T-cell (primary cell): ENCODE results near the gene MAP2K5. TPM values are rescaled to one million over a fixed set of nuclear protein-coding genes. Genes with fewer than 3 reads are reported as not detected.

Experiments
- ATAC-seq, 4 experiments: fragments of 200-7000 bp in 3 of 4; fragments of 150-1000 bp in 1 of 4; cut with Tn5 transposase; replicated peaks in 1 of 4; 1 replicate in 3 of 4; 2 replicates in 1 of 4; pipeline ENCODE4 v1.10.0; 2021; ENCODE audit warnings: moderate library complexity in 3 of 4, mild to moderate bottlenecking in 2 of 4, moderate number of reproducible peaks in 1 of 4
- CTCF ChIA-PET, 2 donors: fragments of 300-600 bp; sonication (Branson Sonifier 250); formaldehyde crosslinking; loops; one replicate each; lab custom pipeline; 2022; ENCODE audit warnings: antibody characterized with exemption in 2 of 2; lab: Charles Lee
- POLR2A ChIA-PET, 2 donors: fragments of 300-600 bp; sonication (Branson Sonifier 250); formaldehyde crosslinking; loops; one replicate each; lab custom pipeline; 2022; ENCODE audit warnings: antibody characterized with exemption in 2 of 2; lab: Charles Lee
- DNase-seq, 35 experiments: peaks; one replicate each; pipeline versions ENCODE4 v3.0.0 to v3.0.0-alpha.2; 2013 to 2023
- H3K27ac ChIP-seq: one replicate; pipeline ENCODE4 v1.5.1; 2013; ENCODE audit warnings: low read length
- H3K27me3 ChIP-seq, 2 experiments: replicated peaks in 1 of 2; 1 replicate in 1 of 2; 2 replicates in 1 of 2; pipeline versions ENCODE4 v1.6.1 to v1.7.0; 2013; ENCODE audit warnings: low read length in 1 of 2, mixed read lengths in 1 of 2; ENCODE audit not compliant: control insufficient read depth in 2 of 2, insufficient read depth in 2 of 2; ENCODE audit errors: extremely low read depth in 1 of 2
- H3K36me3 ChIP-seq, 2 donors: 1 replicate in 1 of 2; 2 replicates in 1 of 2; pipeline versions ENCODE4 v1.6.1 to v1.7.0; 2013; ENCODE audit warnings: low read length in 1 of 2; ENCODE audit not compliant: control insufficient read depth in 2 of 2, insufficient read depth in 1 of 2; ENCODE audit errors: extremely low read depth in 1 of 2
- H3K4me1 ChIP-seq, 2 experiments: 1 replicate in 1 of 2; 2 replicates in 1 of 2; pipeline versions ENCODE4 v1.6.1 to v1.7.0; 2013; ENCODE audit warnings: low read length in 2 of 2, mixed read lengths in 1 of 2; ENCODE audit not compliant: insufficient read depth in 2 of 2, control insufficient read depth in 1 of 2; ENCODE audit errors: extremely low read depth in 1 of 2
- H3K4me3 ChIP-seq, 2 donors: 1 replicate in 1 of 2; 2 replicates in 1 of 2; pipeline versions ENCODE4 v1.5.1 to v1.7.0; 2013; ENCODE audit warnings: mild to moderate bottlenecking in 2 of 2, low read length in 1 of 2, moderate library complexity in 1 of 2; ENCODE audit not compliant: control insufficient read depth in 1 of 2; ENCODE audit errors: extremely low read depth in 1 of 2
- H3K9me3 ChIP-seq: 2 replicates; pipeline ENCODE4 v1.7.0; 2013
- H3K27ac Mint-ChIP-seq, 2 donors: one replicate each; pipeline ENCODE4 v1.8.0; 2020 to 2021; ENCODE audit warnings: mild to moderate bottlenecking in 2 of 2, mixed read lengths in 2 of 2
- H3K27me3 Mint-ChIP-seq, 2 donors: one replicate each; pipeline ENCODE4 v1.8.0; 2021 to 2022; ENCODE audit warnings: mixed read lengths in 2 of 2
- H3K36me3 Mint-ChIP-seq: one replicate; pipeline ENCODE4 v1.8.0; 2021; ENCODE audit warnings: mixed read lengths
- H3K4me1 Mint-ChIP-seq, 3 donors: one replicate each; pipeline ENCODE4 v1.8.0; 2020 to 2022; ENCODE audit warnings: mixed read lengths in 3 of 3, mild to moderate bottlenecking in 1 of 3
- H3K4me3 Mint-ChIP-seq, 3 donors: one replicate each; pipeline ENCODE4 v1.8.0; 2020 to 2022; ENCODE audit warnings: mild to moderate bottlenecking in 3 of 3, mixed read lengths in 3 of 3, moderate library complexity in 3 of 3
- H3K9me3 Mint-ChIP-seq, 3 donors: one replicate each; pipeline ENCODE4 v1.8.0; 2020 to 2022; ENCODE audit warnings: mixed read lengths in 3 of 3
- WGBS: methylation state at CpG from one replicate; pipeline ENCODE4 v1.1.5; 2013; ENCODE audit warnings: missing lambda C conversion rate; ENCODE audit not compliant: insufficient coverage; 5-methylcytosine and 5-hydroxymethylcytosine counted together
- total RNA-seq, 35 experiments: library from RNA in 6 of 35; stranded (reverse) in 6 of 35; fragments of 120-200 nt in 1 of 35; gene quantifications; one replicate each; pipeline versions ENCODE4 v1.2.1 to v1.2.4 and lab custom pipeline; 2013 to 2026

The MAP2K5 gene
- total RNA-seq, 5 donors from 2014 or later (not counting 1 experiment from before 2014, with no cell fraction given) = 24.5 to 35.5 (median 28.5) TPM

DNA sequence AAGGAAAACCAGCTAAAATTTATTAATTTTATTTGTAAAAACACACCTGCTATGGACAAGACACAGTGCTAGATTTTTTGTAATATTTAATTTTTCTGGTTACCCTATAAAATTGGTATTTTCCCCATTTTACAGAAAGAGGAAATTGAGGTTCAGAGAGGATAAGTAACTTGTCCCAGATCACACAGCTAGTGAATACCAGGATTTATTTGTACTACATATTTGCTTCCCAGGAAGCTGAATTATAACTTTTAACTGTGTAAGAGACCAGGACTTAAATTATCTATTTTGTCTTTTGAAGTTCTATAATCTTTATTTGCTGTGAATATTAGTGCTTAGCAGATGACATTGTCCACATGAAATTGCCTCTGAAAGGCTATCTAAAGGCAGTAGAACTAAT lies 49.7 kb downstream of the MAP2K5 start:
- Mint-ChIP-seq H3K4me1 (peaks cover 0 to 7% (median 0%) of the 10 kb centered on the region in 3 donors), H3K9me3 (no peaks in the 10 kb centered on the region), H3K27me3 (no peaks in the 10 kb centered on the region), H3K4me3 (no peak overlapping the region), H3K27ac (no peak overlapping the region), H3K36me3 (peaks cover 44% of the 10 kb centered on the region)
- H3K4me1 ChIP-seq = no peaks in the 10 kb centered on the region
- CTCF ChIA-PET = interaction anchor here in 1 of 2 donors (0.8 kb wide), 1 partner anchor 91 kb away, joined by 3 read pairs; no protein-coding TSS in a partner anchor
- POLR2A ChIA-PET = no interaction called here
- H3K9me3 ChIP-seq = no peaks in the 10 kb centered on the region
- ATAC-seq (no peak), DNase-seq (no peak)
- H3K27me3 ChIP-seq = no peaks in the 10 kb centered on the region
- peaks cover 9 to 32% of the 10 kb centered on the region in 2 donors for H3K36me3 ChIP-seq
- no peak overlapping the region for H3K4me3 ChIP-seq
- H3K27ac ChIP-seq = no peak overlapping the region

GRCh38 chr15:67593562-67593961 lies 51.1 kb downstream of the MAP2K5 start:
- Mint-ChIP-seq H3K4me3 (no peak overlapping the region), H3K9me3 (no peaks in the 10 kb centered on the region), H3K36me3 (peaks cover 37% of the 10 kb centered on the region), H3K27me3 (no peaks in the 10 kb centered on the region), H3K27ac (no peak overlapping the region), H3K4me1 (no peaks in the 10 kb centered on the region)
- no peak overlapping the region for H3K4me3 ChIP-seq
- H3K27ac ChIP-seq = no peak overlapping the region
- peaks cover 9 to 23% of the 10 kb centered on the region in 2 donors for H3K36me3 ChIP-seq
- no peak for ATAC-seq
- ChIA-PET CTCF (no interaction called here), POLR2A (no interaction called here)
- no peak for DNase-seq
- H3K4me1 ChIP-seq = no peaks in the 10 kb centered on the region
- 98% methylated on average over 5 of the region's 6 CpGs for WGBS
- H3K27me3 ChIP-seq = no peaks in the 10 kb centered on the region
- H3K9me3 ChIP-seq = no peaks in the 10 kb centered on the region

DNA sequence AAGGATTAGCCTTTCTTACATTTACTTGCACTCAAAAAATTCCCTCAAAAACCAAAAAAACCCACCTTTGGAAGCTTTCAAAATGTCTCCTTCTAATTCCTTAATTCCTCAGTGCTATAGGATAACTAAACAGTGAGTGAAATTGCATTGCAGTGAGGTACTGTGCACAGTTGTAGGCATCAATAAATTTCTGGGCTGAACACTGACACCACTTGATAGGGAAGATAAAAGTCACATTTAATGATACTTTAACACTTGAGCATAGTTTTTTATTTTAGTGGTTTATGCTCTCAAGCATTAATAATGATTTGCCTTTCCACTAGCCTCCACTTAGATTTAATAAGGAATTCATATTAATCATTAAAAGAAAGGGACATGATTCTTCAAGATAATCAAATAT lies 52.3 kb downstream of the MAP2K5 start:
- ChIA-PET CTCF (no interaction called here), POLR2A (no interaction called here)
- Mint-ChIP-seq H3K27me3 (no peaks in the 10 kb centered on the region), H3K4me3 (no peak overlapping the region), H3K36me3 (peaks cover 40% of the 10 kb centered on the region), H3K27ac (no peak overlapping the region), H3K4me1 (no peaks in the 10 kb centered on the region), H3K9me3 (no peaks in the 10 kb centered on the region)
- Histone ChIP-seq H3K9me3 (no peaks in the 10 kb centered on the region), H3K4me3 (no peak overlapping the region), H3K4me1 (no peaks in the 10 kb centered on the region), H3K27me3 (no peaks in the 10 kb centered on the region), H3K27ac (no peak overlapping the region), H3K36me3 (peaks cover 9 to 15% of the 10 kb centered on the region in 2 donors)
- DNase-seq = no peak
- ATAC-seq = no peak

DNA sequence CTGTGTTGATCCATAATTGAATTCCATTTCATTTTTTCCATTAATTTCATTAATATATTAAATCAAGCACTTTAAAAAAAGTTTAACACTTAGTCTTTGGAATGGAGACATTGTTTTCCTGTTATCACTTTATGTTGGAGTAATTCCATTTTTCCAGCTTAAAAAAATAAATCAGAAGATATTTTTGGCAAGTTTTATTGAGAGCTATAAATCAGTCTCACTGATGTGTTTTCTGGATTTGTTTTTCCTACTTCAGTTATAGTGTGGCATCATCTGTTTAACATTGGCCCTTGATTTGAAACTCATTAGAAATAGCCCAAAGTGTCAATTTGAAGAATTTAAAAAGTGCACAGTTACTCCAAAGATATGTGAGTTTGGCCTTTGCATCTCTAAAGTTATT lies 53.1 kb downstream of the MAP2K5 start:
- no peaks in the 10 kb centered on the region for H3K4me1 ChIP-seq
- Mint-ChIP-seq H3K4me1 (no peaks in the 10 kb centered on the region), H3K4me3 (no peak overlapping the region), H3K9me3 (no peaks in the 10 kb centered on the region), H3K27me3 (no peaks in the 10 kb centered on the region), H3K27ac (no peak overlapping the region), H3K36me3 (peaks cover 45% of the 10 kb centered on the region)
- ATAC-seq (no peak), DNase-seq (no peak)
- ChIA-PET CTCF (no interaction called here), POLR2A (no interaction called here)
- H3K27me3 ChIP-seq = no peaks in the 10 kb centered on the region
- no peak overlapping the region for H3K4me3 ChIP-seq
- H3K36me3 ChIP-seq = peaks cover 9 to 16% of the 10 kb centered on the region in 2 donors
- H3K27ac ChIP-seq = no peak overlapping the region
- H3K9me3 ChIP-seq = no peaks in the 10 kb centered on the region

- no peak overlapping the region for H3K27ac Mint-ChIP-seq
These were observed 58.6 kb downstream of the MAP2K5 start for GRCh38 chr15:67601073-67601472.

DNA sequence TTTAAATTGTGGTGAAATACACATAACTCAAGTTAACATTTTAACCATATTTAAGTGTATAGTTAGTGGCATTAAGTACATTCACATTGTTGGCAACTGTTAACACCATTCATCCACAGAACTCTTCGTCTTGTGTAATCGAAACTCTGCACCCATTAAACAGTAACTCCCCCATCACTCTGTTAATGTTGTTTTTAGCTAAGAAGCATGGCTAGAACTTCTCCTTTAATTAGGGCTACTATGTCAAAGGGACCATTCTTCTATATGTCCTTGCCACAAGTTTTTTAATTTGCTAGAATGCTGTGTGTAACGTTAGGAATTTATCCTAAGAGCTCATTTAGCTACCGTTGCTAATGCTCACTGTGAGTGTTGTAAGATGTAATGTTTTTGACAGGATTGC lies 60.6 kb downstream of the MAP2K5 start:
- Histone ChIP-seq H3K4me3 (no peak overlapping the region), H3K27me3 (no peaks in the 10 kb centered on the region), H3K4me1 (no peaks in the 10 kb centered on the region), H3K9me3 (no peaks in the 10 kb centered on the region), H3K27ac (no peak overlapping the region), H3K36me3 (peaks cover 0 to 16% of the 10 kb centered on the region in 2 donors)
- Mint-ChIP-seq H3K36me3 (peaks cover 46% of the 10 kb centered on the region), H3K4me3 (no peak overlapping the region), H3K27me3 (no peaks in the 10 kb centered on the region), H3K27ac (no peak overlapping the region), H3K4me1 (no peaks in the 10 kb centered on the region), H3K9me3 (no peaks in the 10 kb centered on the region)
- ChIA-PET POLR2A (no interaction called here), CTCF (no interaction called here)
- no CpG with 5 or more reads among the region's 4 CpGs for WGBS
- DNase-seq (no peak), ATAC-seq (no peak)

More at GRCh38 chr15:67601073-67601472, 58.6 kb downstream of the MAP2K5 start:
- DNase-seq = no peak
- no peak for ATAC-seq
- Histone ChIP-seq H3K27ac (no peak overlapping the region), H3K4me3 (no peak overlapping the region), H3K27me3 (no peaks in the 10 kb centered on the region), H3K4me1 (no peaks in the 10 kb centered on the region), H3K36me3 (peaks cover 0 to 17% of the 10 kb centered on the region in 2 donors), H3K9me3 (no peaks in the 10 kb centered on the region)
- POLR2A ChIA-PET = no interaction called here
- WGBS = no CpG with 5 or more reads among the region's 2 CpGs
- CTCF ChIA-PET = no interaction called here
- Mint-ChIP-seq H3K9me3 (no peaks in the 10 kb centered on the region), H3K4me1 (no peaks in the 10 kb centered on the region), H3K36me3 (peaks cover 50% of the 10 kb centered on the region), H3K27me3 (no peaks in the 10 kb centered on the region), H3K4me3 (no peak overlapping the region)

- no peak for DNase-seq
- WGBS = no CpG with 5 or more reads among the region's 2 CpGs
These were observed 63.4 kb downstream of the MAP2K5 start for GRCh38 chr15:67605871-67606270.

More at GRCh38 chr15:67605871-67606270, 63.4 kb downstream of the MAP2K5 start:
- Mint-ChIP-seq H3K36me3 (peaks cover 39% of the 10 kb centered on the region), H3K9me3 (no peaks in the 10 kb centered on the region), H3K4me1 (no peaks in the 10 kb centered on the region), H3K27me3 (no peaks in the 10 kb centered on the region), H3K27ac (no peak overlapping the region), H3K4me3 (no peak overlapping the region)
- peaks cover 0 to 9% of the 10 kb centered on the region in 2 donors for H3K36me3 ChIP-seq
- H3K27me3 ChIP-seq = no peaks in the 10 kb centered on the region
- H3K27ac ChIP-seq = no peak overlapping the region
- ChIA-PET POLR2A (interaction anchor here in 1 of 2 donors (0.5 kb wide), 1 partner anchor 17 kb away, joined by 4 read pairs; no protein-coding TSS in a partner anchor), CTCF (interaction anchor here in 1 of 2 donors (0.8 kb wide), 1 partner anchor 9 kb away, joined by 3 read pairs; no protein-coding TSS in a partner anchor)
- H3K9me3 ChIP-seq = no peaks in the 10 kb centered on the region
- ATAC-seq = no peak
- H3K4me1 ChIP-seq = no peaks in the 10 kb centered on the region
- H3K4me3 ChIP-seq = no peak overlapping the region
